Ovary (tissue), 3 donors: ENCODE data around the gene SMTNL2.
"Not testable (repeated sequence)": the region's sequence is repeated elsewhere in the genome, so short reads cannot be mapped to it uniquely, and the experiment has no call there.

Experiments used
- CTCF ChIP-seq, 3 donors: fragments of 450-650 bp in 2 of 3; fragments of 200-600 bp in 1 of 3; IDR thresholded peaks; one replicate each; pipeline versions ENCODE4 v1.5.1 to v1.8.0; 2016 to 2022; ENCODE audit warnings: antibody characterized with exemption in 3 of 3, mild to moderate bottlenecking in 1 of 3
- EP300 ChIP-seq: sonication (generic); formaldehyde crosslinking; IDR thresholded peaks from one replicate; pipeline ENCODE4 v1.6.1; 2017; ENCODE audit warnings: antibody characterized with exemption
- POLR2A ChIP-seq: fragments of 450-650 bp; IDR thresholded peaks from one replicate; pipeline ENCODE4 v1.6.1; 2017; ENCODE audit warnings: antibody characterized with exemption, mild to moderate bottlenecking, moderate library complexity
- donor health status: DM: no; HTN: no; CAD: no.

GRCh38 chr17:4639301-4640059, 55.2 kb downstream of the SMTNL2 start:
- not testable (repeated sequence) for TF ChIP-seq CTCF (IDR thresholded peaks at IDR 0.05); POLR2A; EP300
